Coronary artery (tissue), 2 donors: Measurements from ENCODE around the gene NFILZ.
A peak's percentile ranks its signal among the peaks of the same experiment; 100 is the strongest.

Source experiments
- DNase-seq: peaks from one replicate; pipeline ENCODE4 v3.0.0-alpha.2; 2017; ENCODE audit warnings: low spot score
- H3K27ac ChIP-seq, 2 donors: fragments of 200-600 bp; sonication (generic); one replicate each; pipeline ENCODE4 v1.5.1; 2016 to 2019
- H3K4me3 ChIP-seq: fragments of 200-600 bp; sonication (generic); 2 replicates; pipeline ENCODE4 v1.5.1; 2016; ENCODE audit warnings: mild to moderate bottlenecking, moderate library complexity
- CTCF ChIP-seq: fragments of 200-600 bp; sonication (generic); IDR thresholded peaks from one replicate; pipeline ENCODE4 v1.5.1; 2019; ENCODE audit warnings: antibody characterized with exemption

NFILZ gene

GRCh38 chr19:8592231-8593009 is 38.0 kb upstream of the NFILZ start:
- DNase-seq, result peak; percentile 98
- TF ChIP-seq CTCF, result no peak
- Histone ChIP-seq H3K27ac (peak overlapping the region in 1 of 2 donors; percentile 78), H3K4me3 (peak overlapping the region; percentile 65)

GRCh38 chr19:8593931-8594330 is 36.5 kb upstream of the NFILZ start:
- no peak for DNase-seq
- TF ChIP-seq CTCF, result no peak
- H3K27ac ChIP-seq, result peak overlapping the region in 1 of 2 donors; percentile 78
- no peak overlapping the region for H3K4me3 ChIP-seq

GRCh38 chr19:8595651-8596050 is 34.8 kb upstream of the NFILZ start:
- no peak for DNase-seq
- no peak overlapping the region for H3K4me3 ChIP-seq
- no peak for TF ChIP-seq CTCF
- H3K27ac ChIP-seq, result peak overlapping the region in 1 of 2 donors; percentile 53

GRCh38 chr19:8596168-8596567 is 34.3 kb upstream of the NFILZ start:
- Histone ChIP-seq H3K4me3 (no peak overlapping the region), H3K27ac (no peak overlapping the region)
- DNase-seq, result no peak
- no peak for TF ChIP-seq CTCF

- Histone ChIP-seq H3K4me3 (no peak overlapping the region), H3K27ac (no peak overlapping the region)
- no peak for DNase-seq
- no peak for TF ChIP-seq CTCF
Observed at GRCh38 chr19:8600064-8600463, 30.4 kb upstream of the NFILZ start.

GRCh38 chr19:8600816-8601215 is 29.6 kb upstream of the NFILZ start:
- TF ChIP-seq CTCF, result no peak
- DNase-seq, result no peak
- Histone ChIP-seq H3K4me3 (no peak overlapping the region), H3K27ac (no peak overlapping the region)

GRCh38 chr19:8601796-8602195 is 28.6 kb upstream of the NFILZ start:
- no peak for TF ChIP-seq CTCF
- Histone ChIP-seq H3K4me3 (no peak overlapping the region), H3K27ac (no peak overlapping the region)
- no peak for DNase-seq
